Measurements from ENCODE around the gene GUCY2C. TPM values are rescaled to one million over a fixed set of nuclear protein-coding genes. Genes with fewer than 3 reads are reported as not detected.
A peak's percentile ranks its signal among the peaks of the same experiment; 100 is the strongest.

GUCY2C gene
- total and polyA plus RNA-seq, 2 experiments from 2014 or later: 0.05 TPM; not detected in 1

GRCh38 chr12:14647028-14647750 is 49.2 kb downstream of the GUCY2C start:
- no peaks in the 10 kb centered on the region for H3K9me3 ChIP-seq (ENCODE audit: low read depth)
- H3K4me3 ChIP-seq: no peak overlapping the region
- H3K36me3 ChIP-seq: no peaks in the 10 kb centered on the region
- no peaks in the 10 kb centered on the region for H3K27me3 ChIP-seq
- H3K27ac ChIP-seq: no peak overlapping the region
- no peak for DNase-seq (ENCODE audit: low read depth in 1 of 2, low spot score in 1 of 2)
- no peaks in the 10 kb centered on the region for H3K4me1 ChIP-seq (ENCODE audit: low read depth)
- TF ChIP-seq CTCF (IDR thresholded peaks at IDR 0.05; ENCODE audit: low read depth, low read length): no peak

- H3K4me1 ChIP-seq (ENCODE audit: low read depth): no peaks in the 10 kb centered on the region
- no peaks in the 10 kb centered on the region for H3K9me3 ChIP-seq (ENCODE audit: low read depth)
- DNase-seq (ENCODE audit: low read depth in 1 of 2, low spot score in 1 of 2): peak in 1 of 2 donors; percentile 41
- H3K4me3 ChIP-seq: no peak overlapping the region
- no peak overlapping the region for H3K27ac ChIP-seq
- no peak for TF ChIP-seq CTCF (IDR thresholded peaks at IDR 0.05; ENCODE audit: low read depth, low read length)
- no peaks in the 10 kb centered on the region for H3K27me3 ChIP-seq
- no peaks in the 10 kb centered on the region for H3K36me3 ChIP-seq
These were observed 53.1 kb downstream of the GUCY2C start for GRCh38 chr12:14643251-14643650.

GRCh38 chr12:14638066-14638465 is 58.3 kb downstream of the GUCY2C start:
- no peaks in the 10 kb centered on the region for H3K4me1 ChIP-seq (ENCODE audit: low read depth)
- H3K36me3 ChIP-seq: no peaks in the 10 kb centered on the region
- no peak for DNase-seq (ENCODE audit: low read depth in 1 of 2, low spot score in 1 of 2)
- H3K4me3 ChIP-seq: no peak overlapping the region
- no peak for TF ChIP-seq CTCF (IDR thresholded peaks at IDR 0.05; ENCODE audit: low read depth, low read length)
- no peaks in the 10 kb centered on the region for H3K9me3 ChIP-seq (ENCODE audit: low read depth)
- no peak overlapping the region for H3K27ac ChIP-seq
- no peaks in the 10 kb centered on the region for H3K27me3 ChIP-seq

- no peak for TF ChIP-seq CTCF (IDR thresholded peaks at IDR 0.05; ENCODE audit: low read depth, low read length)
- Histone ChIP-seq H3K36me3 (no peaks in the 10 kb centered on the region), H3K27me3 (no peaks in the 10 kb centered on the region), H3K4me1 (ENCODE audit: low read depth) (no peaks in the 10 kb centered on the region), H3K4me3 (no peak overlapping the region), H3K27ac (no peak overlapping the region), H3K9me3 (ENCODE audit: low read depth) (no peaks in the 10 kb centered on the region)
- DNase-seq (ENCODE audit: low read depth in 1 of 2, low spot score in 1 of 2): no peak
These were observed 60.6 kb downstream of the GUCY2C start for GRCh38 chr12:14635776-14636175.

GRCh38 chr12:14630793-14631192 is 65.6 kb downstream of the GUCY2C start:
- H3K4me1 ChIP-seq (ENCODE audit: low read depth): no peaks in the 10 kb centered on the region
- H3K27me3 ChIP-seq: no peaks in the 10 kb centered on the region
- no peak overlapping the region for H3K27ac ChIP-seq
- no peak for DNase-seq (ENCODE audit: low read depth in 1 of 2, low spot score in 1 of 2)
- H3K9me3 ChIP-seq (ENCODE audit: low read depth): no peaks in the 10 kb centered on the region
- TF ChIP-seq CTCF (IDR thresholded peaks at IDR 0.05; ENCODE audit: low read depth, low read length): no peak
- H3K4me3 ChIP-seq: no peak overlapping the region
- H3K36me3 ChIP-seq: no peaks in the 10 kb centered on the region

Measured in cardiac muscle cell (in vitro differentiated cells and primary cell).